HL-60 (cell line): ENCODE results near the gene AKR1C1.
"Not testable (repeated sequence)": the region's sequence is repeated elsewhere in the genome, so short reads cannot be mapped to it uniquely, and the experiment has no call there.

Experiments
- DNase-seq, 2 experiments: peaks; one replicate each; pipeline ENCODE4 v3.0.0-alpha.2; 2010 to 2020; ENCODE audit warnings: low read depth in 1 of 2, low spot score in 1 of 2
- H3K27ac ChIP-seq: fragments of 250-450 bp; sonication (Bioruptor Pico); replicated peaks from 2 replicates; pipeline ENCODE4 v1.5.1; 2020; ENCODE audit warnings: mild to moderate bottlenecking, moderate library complexity
- H3K27me3 ChIP-seq: fragments of 250-450 bp; sonication (Bioruptor Pico); 2 replicates; pipeline ENCODE4 v1.5.1; 2021; ENCODE audit warnings: mild to moderate bottlenecking, moderate library complexity; ENCODE audit not compliant: insufficient read depth, poor library complexity, severe bottlenecking
- H3K4me3 ChIP-seq: replicated peaks from 2 replicates; pipeline ENCODE4 v1.5.1; 2011; ENCODE audit warnings: mild to moderate bottlenecking, control low read depth, low read length; ENCODE audit not compliant: insufficient read depth
- GABPA ChIP-seq: IDR thresholded peaks from 2 replicates; pipeline ENCODE4 v1.6.1; 2012; ENCODE audit warnings: low read depth
- POLR2AphosphoS5 ChIP-seq: IDR thresholded peaks from 2 replicates; pipeline ENCODE4 v1.6.1; 2012; ENCODE audit warnings: low read depth
- SPI1 ChIP-seq: IDR thresholded peaks from 2 replicates; pipeline ENCODE4 v1.6.1; 2012; ENCODE audit warnings: low read depth, mild to moderate bottlenecking, borderline replicate concordance
- TF ChIP-seq, protein P1 (sequence below): IDR thresholded peaks from one replicate; pipeline ENCODE4 v1.5.1; 2011; ENCODE audit warnings: low read length, control low read depth, inconsistent platforms; ENCODE audit not compliant: insufficient read depth
- TF ChIP-seq, protein P2 (sequence below): IDR thresholded peaks from 2 replicates; pipeline ENCODE4 v1.6.1; 2012; ENCODE audit warnings: low read depth; ENCODE audit not compliant: insufficient replicate concordance

AKR1C1 gene

DNA sequence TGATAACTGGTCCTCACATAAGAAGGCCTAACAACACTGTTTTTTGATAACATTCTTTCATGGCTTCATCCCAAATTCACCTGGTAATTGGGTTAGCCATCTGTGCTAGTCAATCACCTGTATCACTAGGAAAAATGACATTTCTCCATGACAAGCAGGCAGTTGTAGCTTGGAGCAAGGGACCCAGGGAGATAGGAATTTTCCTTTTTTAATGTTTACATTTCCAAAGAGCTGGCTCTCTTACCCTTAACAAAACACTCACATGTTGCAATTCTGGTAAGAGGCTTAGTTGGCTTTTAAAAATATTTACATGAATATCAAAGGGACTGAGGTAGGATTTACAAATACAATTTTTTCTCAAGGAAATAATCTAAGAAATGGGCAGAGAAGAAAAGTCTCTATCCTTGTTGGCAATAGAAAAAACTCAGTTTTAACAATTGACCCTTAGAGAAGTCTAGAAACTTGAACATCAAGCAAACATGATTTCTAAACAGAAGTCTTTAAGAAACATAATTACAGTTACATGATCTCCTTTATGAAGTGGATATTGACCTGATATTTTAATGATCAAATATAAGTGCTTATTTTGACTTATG lies 16.1 kb upstream of the AKR1C1 start:
- no peak overlapping the region for H3K4me3 ChIP-seq
- DNase-seq: no peak
- H3K27ac ChIP-seq: no peak overlapping the region
- TF ChIP-seq POLR2AphosphoS5 (no peak), SPI1 (no peak), GABPA (no peak)
- TF ChIP-seq, protein P1, sequence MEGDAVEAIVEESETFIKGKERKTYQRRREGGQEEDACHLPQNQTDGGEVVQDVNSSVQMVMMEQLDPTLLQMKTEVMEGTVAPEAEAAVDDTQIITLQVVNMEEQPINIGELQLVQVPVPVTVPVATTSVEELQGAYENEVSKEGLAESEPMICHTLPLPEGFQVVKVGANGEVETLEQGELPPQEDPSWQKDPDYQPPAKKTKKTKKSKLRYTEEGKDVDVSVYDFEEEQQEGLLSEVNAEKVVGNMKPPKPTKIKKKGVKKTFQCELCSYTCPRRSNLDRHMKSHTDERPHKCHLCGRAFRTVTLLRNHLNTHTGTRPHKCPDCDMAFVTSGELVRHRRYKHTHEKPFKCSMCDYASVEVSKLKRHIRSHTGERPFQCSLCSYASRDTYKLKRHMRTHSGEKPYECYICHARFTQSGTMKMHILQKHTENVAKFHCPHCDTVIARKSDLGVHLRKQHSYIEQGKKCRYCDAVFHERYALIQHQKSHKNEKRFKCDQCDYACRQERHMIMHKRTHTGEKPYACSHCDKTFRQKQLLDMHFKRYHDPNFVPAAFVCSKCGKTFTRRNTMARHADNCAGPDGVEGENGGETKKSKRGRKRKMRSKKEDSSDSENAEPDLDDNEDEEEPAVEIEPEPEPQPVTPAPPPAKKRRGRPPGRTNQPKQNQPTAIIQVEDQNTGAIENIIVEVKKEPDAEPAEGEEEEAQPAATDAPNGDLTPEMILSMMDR: no peak
- TF ChIP-seq, protein P2, sequence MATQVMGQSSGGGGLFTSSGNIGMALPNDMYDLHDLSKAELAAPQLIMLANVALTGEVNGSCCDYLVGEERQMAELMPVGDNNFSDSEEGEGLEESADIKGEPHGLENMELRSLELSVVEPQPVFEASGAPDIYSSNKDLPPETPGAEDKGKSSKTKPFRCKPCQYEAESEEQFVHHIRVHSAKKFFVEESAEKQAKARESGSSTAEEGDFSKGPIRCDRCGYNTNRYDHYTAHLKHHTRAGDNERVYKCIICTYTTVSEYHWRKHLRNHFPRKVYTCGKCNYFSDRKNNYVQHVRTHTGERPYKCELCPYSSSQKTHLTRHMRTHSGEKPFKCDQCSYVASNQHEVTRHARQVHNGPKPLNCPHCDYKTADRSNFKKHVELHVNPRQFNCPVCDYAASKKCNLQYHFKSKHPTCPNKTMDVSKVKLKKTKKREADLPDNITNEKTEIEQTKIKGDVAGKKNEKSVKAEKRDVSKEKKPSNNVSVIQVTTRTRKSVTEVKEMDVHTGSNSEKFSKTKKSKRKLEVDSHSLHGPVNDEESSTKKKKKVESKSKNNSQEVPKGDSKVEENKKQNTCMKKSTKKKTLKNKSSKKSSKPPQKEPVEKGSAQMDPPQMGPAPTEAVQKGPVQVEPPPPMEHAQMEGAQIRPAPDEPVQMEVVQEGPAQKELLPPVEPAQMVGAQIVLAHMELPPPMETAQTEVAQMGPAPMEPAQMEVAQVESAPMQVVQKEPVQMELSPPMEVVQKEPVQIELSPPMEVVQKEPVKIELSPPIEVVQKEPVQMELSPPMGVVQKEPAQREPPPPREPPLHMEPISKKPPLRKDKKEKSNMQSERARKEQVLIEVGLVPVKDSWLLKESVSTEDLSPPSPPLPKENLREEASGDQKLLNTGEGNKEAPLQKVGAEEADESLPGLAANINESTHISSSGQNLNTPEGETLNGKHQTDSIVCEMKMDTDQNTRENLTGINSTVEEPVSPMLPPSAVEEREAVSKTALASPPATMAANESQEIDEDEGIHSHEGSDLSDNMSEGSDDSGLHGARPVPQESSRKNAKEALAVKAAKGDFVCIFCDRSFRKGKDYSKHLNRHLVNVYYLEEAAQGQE: no peak
- no peaks in the 10 kb centered on the region for H3K27me3 ChIP-seq

DNA sequence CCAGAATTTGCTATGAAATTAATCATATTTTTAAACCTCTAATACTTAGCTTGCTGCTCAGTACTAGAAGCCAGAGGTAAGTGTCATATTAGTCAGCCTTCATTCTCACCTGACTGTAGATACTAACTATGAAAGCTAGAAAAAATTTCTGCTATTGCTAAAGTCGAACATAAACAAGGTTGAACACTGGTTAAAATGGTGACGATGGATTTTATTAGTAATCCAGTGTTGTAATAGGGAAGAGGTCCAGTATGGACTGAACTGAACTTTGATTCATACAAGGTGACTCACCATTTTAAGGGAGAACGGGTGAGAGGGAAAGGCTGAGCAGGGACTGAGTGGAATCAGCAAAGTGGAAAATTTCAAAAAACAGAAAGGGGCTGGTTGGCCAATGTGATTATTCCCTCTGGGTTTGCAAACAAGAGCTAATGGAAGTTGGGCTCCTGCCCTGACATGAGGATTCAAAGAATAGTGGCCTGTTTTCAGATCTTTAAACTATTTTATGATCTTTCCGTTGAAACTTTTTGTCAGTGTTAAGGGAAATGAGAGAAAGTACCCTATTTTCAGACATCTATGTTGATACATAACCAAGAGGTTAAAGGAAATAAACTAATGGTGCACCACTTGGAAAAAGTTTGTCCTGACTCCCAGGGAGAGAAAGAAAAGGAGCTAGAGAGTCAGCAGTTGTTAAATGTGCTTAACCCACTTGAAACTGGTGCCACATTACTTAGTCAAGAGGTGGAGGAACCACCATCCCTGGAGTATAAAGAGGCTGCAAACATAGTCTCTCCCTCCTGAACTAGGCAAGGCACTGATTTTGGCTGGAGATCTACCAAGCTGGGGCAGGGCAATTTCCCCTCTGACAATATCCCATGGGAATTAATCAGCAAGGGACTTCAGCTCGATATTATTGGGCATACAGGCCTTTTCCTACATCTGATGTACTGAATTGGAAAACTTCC lies 15.3 kb upstream of the AKR1C1 start:
- Histone ChIP-seq H3K27me3 (no peaks in the 10 kb centered on the region), H3K27ac (no peak overlapping the region), H3K4me3 (no peak overlapping the region)
- no peak for TF ChIP-seq POLR2AphosphoS5
- TF ChIP-seq GABPA: no peak
- TF ChIP-seq SPI1: no peak
- TF ChIP-seq, protein P2: no peak
- TF ChIP-seq, protein P1: no peak
- DNase-seq: no peak

DNA sequence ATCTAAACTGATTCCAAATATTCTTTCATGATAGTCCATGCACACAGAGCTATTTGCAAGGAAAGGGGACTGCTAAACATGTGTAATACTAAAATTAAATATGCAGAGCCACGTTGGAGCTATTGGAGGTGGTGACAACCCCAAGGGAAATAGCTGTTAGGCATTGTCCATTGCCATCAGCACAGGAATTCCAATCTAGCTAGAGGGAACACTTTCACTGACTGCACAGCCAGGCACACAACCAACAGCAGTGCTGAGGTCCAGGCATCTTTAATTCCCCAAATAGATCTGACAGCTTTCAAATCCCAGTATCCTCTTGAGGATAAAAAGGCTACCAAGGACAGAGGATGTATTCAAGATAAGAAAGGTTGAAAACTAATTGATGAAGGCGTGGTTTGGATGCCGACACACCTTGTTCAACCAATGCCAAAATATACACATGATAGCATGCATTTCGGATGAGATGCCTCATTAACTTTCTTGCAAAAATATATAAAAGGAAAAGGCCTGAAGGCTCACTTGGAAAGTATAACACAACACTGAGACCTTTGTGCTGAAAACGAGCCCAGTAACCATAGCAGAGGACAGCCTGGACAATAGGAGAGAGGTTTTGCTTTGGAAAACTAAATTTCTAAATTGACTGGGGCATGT lies 11.6 kb upstream of the AKR1C1 start:
- not testable (repeated sequence) for DNase-seq, H3K27ac ChIP-seq, H3K27me3 ChIP-seq, H3K4me3 ChIP-seq

DNA sequence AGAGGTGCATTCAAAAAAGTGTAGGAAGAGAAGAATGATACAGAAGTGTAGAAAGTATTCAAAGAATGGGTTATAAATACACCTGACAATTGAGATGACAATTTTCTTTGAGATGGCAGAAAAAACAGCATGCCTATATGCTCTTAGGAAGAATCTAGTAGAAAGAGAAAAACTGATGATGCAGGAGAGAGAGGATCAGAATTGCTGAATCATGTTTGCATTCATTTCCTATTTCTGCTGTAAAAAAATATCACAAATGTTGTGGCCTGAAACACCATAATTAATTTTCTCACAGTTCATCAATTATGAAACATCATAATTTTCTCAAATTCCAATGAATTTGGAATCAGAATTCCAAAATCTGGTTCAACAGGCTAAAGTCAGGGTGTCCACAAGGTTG lies 9.8 kb upstream of the AKR1C1 start:
- no peak overlapping the region for H3K27ac ChIP-seq
- DNase-seq: no peak
- no peaks in the 10 kb centered on the region for H3K27me3 ChIP-seq
- H3K4me3 ChIP-seq: no peak overlapping the region
- TF ChIP-seq POLR2AphosphoS5 (no peak), SPI1 (no peak), GABPA (no peak)

DNA sequence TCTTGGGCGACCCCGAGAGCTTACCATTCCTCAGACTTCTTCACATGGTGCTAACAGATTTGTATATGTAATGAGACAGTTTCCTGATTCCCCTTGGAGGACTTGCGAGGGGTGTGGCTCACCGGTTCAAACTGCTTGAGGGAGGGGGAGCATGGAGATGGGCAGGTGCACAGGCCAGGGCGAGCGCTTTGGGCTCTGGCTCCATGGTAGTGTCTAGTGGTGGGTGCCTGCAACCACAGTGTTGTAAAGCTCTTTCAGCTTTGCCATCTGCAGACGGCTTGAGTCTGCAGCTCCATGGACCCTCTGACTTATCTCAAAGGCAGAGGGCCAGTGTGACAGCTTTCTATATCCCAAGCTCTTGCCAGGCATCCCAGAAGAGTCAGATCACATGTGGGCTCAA lies 7.1 kb upstream of the AKR1C1 start:
- not testable (repeated sequence) for H3K27ac ChIP-seq, DNase-seq, H3K27me3 ChIP-seq, H3K4me3 ChIP-seq

DNA sequence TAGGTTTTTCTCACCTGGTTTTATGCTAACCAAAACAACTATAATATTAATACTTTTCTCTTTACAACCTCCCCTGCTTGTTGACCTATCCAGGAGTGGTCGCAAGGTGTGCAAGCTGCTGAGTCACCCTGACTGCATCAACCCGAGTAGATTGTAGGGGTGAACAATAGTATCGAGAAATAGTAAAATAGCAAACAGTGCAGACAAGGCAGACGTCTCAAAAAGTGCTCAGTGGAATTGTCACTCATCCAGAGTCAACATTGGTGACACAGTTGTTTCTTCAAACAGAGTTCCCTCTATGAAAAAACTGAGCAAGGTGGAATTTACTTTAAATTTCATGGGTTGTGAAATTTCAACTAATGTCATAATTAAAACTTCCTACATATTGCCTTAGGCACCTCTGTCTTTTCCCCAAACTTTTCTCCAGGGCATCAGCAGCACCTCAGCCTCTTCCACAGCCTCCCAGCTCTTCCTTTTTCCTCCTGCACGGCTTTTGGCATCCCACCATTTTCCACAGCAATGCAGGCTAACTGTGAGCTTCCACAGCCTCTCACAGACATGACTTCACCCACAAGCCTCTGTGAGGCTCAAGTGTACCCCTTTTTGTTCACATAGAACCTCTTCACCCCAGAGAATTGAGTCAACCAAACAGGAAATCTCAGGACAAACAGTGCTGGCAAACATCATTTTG lies 6.1 kb upstream of the AKR1C1 start:
- not testable (repeated sequence) for H3K4me3 ChIP-seq, DNase-seq, H3K27me3 ChIP-seq, H3K27ac ChIP-seq

DNA sequence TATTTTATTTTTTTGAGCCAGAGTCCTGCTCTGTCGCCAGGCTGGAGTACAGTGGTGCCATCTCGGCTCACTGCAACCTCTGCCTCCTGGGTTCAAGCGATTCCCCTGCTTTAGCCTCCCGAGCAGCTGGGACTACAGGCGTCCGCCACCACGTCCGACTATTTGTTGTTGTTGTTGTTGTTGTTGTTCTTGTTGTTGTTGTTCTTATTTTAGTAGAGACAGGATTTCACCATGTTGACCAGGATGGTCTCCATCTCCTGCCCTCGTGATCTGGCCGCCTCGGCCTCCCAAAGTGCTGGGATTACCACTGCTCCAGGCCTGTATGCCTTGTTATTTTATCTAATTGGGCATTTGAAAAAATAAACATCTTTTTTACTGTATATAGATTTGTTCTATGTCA lies 1.7 kb upstream of the AKR1C1 start:
- H3K4me3 ChIP-seq, DNase-seq, H3K27ac ChIP-seq, H3K27me3 ChIP-seq: not testable (repeated sequence)
